ENCODE measurements around the gene PPP1R26. TPM values are rescaled to one million over a fixed set of nuclear protein-coding genes. Genes with fewer than 3 reads are reported as not detected.

PPP1R26 gene
- total and polyA plus RNA-seq, 9 of the 15 experiments (the other 6 are each of a cell fraction or from before 2014, with no cell fraction given) = 0.77 to 26.8 (median 9.3) TPM

- H3K79me2 ChIP-seq (ENCODE audit: control insufficient read depth, insufficient read depth, low read length) = peaks cover 30% of the 10 kb centered on the region
- H3K9me1 ChIP-seq (ENCODE audit: control insufficient read depth, insufficient read depth, low read length) = no peaks in the 10 kb centered on the region
- DNase-seq (ENCODE audit: extremely low read depth in 1 of 4, low spot score in 3 of 4) (no peak), FAIRE-seq (no peak), ATAC-seq (no peak)
- POLR2A ChIA-PET = interaction anchor here (0.6 to 1.0 kb wide), 4 partner anchors 8 to 161 kb away, joined by 3 to 5 read pairs (median 4); no protein-coding TSS in a partner anchor
- no peak overlapping the region for H3K4me2 ChIP-seq (ENCODE audit: insufficient read depth, low read length)
- BruUV-seq (replicated peaks) = no TSS peak
- H3K4me1 ChIP-seq (replicated peaks in 1 of 2; ENCODE audit: control insufficient read depth in 2 of 2, insufficient read depth in 2 of 2, low read length in 2 of 2) = peaks cover 8 to 54% of the 10 kb centered on the region in 2 experiments
- WGBS (ENCODE audit: insufficient coverage, low coverage, missing lambda C conversion rate) = 71% methylated on average over 14 of the region's 15 CpGs
- no peak overlapping the region for H3K27ac ChIP-seq (ENCODE audit: extremely low read depth, low read depth, low read length)
- intact Hi-C loops (cut with micrococcal nuclease) (no loop called here), in situ Hi-C loops (cut with MboI) (no loop called here)
- H3K9me3 ChIP-seq (replicated peaks; ENCODE audit: control insufficient read depth, insufficient read depth, low read depth, low read length) = no peaks in the 10 kb centered on the region
- peaks cover 8% of the 10 kb centered on the region; the same call in 1 of the 2 replicates for H4K20me1 ChIP-seq (replicated peaks; ENCODE audit: control insufficient read depth, insufficient read depth, low read length)
- H3K9ac ChIP-seq (ENCODE audit: insufficient read depth in 1 of 2, low read depth in 2 of 2, low read length in 2 of 2) = peak overlapping the region in 1 of 2 experiments; percentile 1; a peak in 1 of 4 replicates
- H3K4me3 ChIP-seq = no peak overlapping the region
- no peaks in the 10 kb centered on the region for H3K27me3 ChIP-seq (ENCODE audit: control insufficient read depth in 2 of 2, insufficient read depth in 2 of 2, low read length in 2 of 2)
- peaks cover 22% of the 10 kb centered on the region for H3K36me3 ChIP-seq (ENCODE audit: control insufficient read depth, insufficient read depth, low read length)
- CTCF ChIA-PET (ENCODE audit: low intra/inter-chr PET ratio) = interaction anchor here (0.7 kb wide), 1 partner anchor 392 kb away, joined by 3 read pairs; no protein-coding TSS in a partner anchor
- no peak overlapping the region for H2AFZ ChIP-seq (ENCODE audit: low read depth, low read length)
- TF ChIP-seq FOXK2 (conservative IDR thresholded peaks at IDR 0.05 in 1 of 2, IDR thresholded peaks at IDR 0.05 in 1 of 2; ENCODE audit: low read depth in 2 of 2) (no peak), MEF2D (tag; conservative IDR thresholded peaks at IDR 0.05; ENCODE audit: low read depth) (no peak), TAL1 (IDR thresholded peaks at IDR 0.05) (no peak), ZKSCAN3 (CRISPR knock-in tag; IDR thresholded peaks at IDR 0.05) (no peak), BCLAF1 (IDR thresholded peaks at IDR 0.05; ENCODE audit: borderline replicate concordance in 1 of 2, control insufficient read depth in 1 of 2, low read depth in 2 of 2, low read length in 1 of 2) (no peak), SLC30A9 (CRISPR knock-in tag; IDR thresholded peaks at IDR 0.05) (no peak), ZNF124 (CRISPR knock-in tag; IDR thresholded peaks at IDR 0.05) (no peak), NR2C1 (IDR thresholded peaks at IDR 0.05) (no peak), NR2C1 (tag; IDR thresholded peaks at IDR 0.05) (no peak), ZNF324 (CRISPR knock-in tag; IDR thresholded peaks at IDR 0.05) (no peak), SRSF3 (IDR thresholded peaks at IDR 0.05; ENCODE audit: insufficient read depth, low read length) (no peak), MCM5 (IDR thresholded peaks at IDR 0.05; ENCODE audit: low read depth) (no peak), ETS2 (tag; IDR thresholded peaks at IDR 0.05; ENCODE audit: borderline replicate concordance, poor library complexity, severe bottlenecking) (no peak), ZNF347 (CRISPR knock-in tag; IDR thresholded peaks at IDR 0.05; ENCODE audit: low read depth) (no peak)
- TF ChIP-seq, protein P1, sequence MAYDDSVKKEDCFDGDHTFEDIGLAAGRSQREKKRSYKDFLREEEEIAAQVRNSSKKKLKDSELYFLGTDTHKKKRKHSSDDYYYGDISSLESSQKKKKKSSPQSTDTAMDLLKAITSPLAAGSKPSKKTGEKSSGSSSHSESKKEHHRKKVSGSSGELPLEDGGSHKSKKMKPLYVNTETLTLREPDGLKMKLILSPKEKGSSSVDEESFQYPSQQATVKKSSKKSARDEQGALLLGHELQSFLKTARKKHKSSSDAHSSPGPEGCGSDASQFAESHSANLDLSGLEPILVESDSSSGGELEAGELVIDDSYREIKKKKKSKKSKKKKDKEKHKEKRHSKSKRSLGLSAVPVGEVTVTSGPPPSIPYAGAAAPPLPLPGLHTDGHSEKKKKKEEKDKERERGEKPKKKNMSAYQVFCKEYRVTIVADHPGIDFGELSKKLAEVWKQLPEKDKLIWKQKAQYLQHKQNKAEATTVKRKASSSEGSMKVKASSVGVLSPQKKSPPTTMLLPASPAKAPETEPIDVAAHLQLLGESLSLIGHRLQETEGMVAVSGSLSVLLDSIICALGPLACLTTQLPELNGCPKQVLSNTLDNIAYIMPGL (CRISPR knock-in tag; IDR thresholded peaks at IDR 0.05) = no peak
- TF ChIP-seq, protein P2, sequence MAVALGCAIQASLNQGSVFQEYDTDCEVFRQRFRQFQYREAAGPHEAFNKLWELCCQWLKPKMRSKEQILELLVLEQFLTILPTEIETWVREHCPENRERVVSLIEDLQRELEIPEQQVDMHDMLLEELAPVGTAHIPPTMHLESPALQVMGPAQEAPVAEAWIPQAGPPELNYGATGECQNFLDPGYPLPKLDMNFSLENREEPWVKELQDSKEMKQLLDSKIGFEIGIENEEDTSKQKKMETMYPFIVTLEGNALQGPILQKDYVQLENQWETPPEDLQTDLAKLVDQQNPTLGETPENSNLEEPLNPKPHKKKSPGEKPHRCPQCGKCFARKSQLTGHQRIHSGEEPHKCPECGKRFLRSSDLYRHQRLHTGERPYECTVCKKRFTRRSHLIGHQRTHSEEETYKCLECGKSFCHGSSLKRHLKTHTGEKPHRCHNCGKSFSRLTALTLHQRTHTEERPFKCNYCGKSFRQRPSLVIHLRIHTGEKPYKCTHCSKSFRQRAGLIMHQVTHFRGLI (CRISPR knock-in tag; IDR thresholded peaks at IDR 0.05) = no peak
Observed at GRCh38 chr9:135498381-135499126, 19.0 kb downstream of the PPP1R26 start.

Data from K562 (cell line).